NCI-H1436 treated with DMSO at 0.1 percent for 48 hours (cell line): ENCODE results near the gene ZBTB34.
"Not testable (repeated sequence)": the region's sequence is repeated elsewhere in the genome, so short reads cannot be mapped to it uniquely, and the experiment has no call there.

Source experiments
- DNase-seq: peaks from one replicate; lab custom pipeline; 2025; lab: John Stamatoyannopoulos, UW

ZBTB34 gene

GRCh38 chr9:126860077-126860756, at the start of gene ZBTB34:
ZBTB34 (plus strand) TSS chr9:126860639; CDS start chr9:126879400, 18,761 bp downstream.
- DNase-seq = no peak

- DNase-seq = no peak
Measured at GRCh38 chr9:126813072-126813471, 47.4 kb upstream of the ZBTB34 start.

- no peak for DNase-seq
Measured at GRCh38 chr9:126814091-126814490, 46.3 kb upstream of the ZBTB34 start.

- not testable (repeated sequence) for DNase-seq
Measured at GRCh38 chr9:126817615-126818014, 42.8 kb upstream of the ZBTB34 start.

GRCh38 chr9:126818482-126818881, 42.0 kb upstream of the ZBTB34 start:
- DNase-seq = no peak

GRCh38 chr9:126819482-126819881, 41.0 kb upstream of the ZBTB34 start:
- no peak for DNase-seq

GRCh38 chr9:126822278-126822677, 38.2 kb upstream of the ZBTB34 start:
- no peak for DNase-seq

GRCh38 chr9:126822873-126823272, 37.6 kb upstream of the ZBTB34 start:
- no peak for DNase-seq

- not testable (repeated sequence) for DNase-seq
Measured at GRCh38 chr9:126824052-126824451, 36.4 kb upstream of the ZBTB34 start.

- no peak for DNase-seq
Measured at GRCh38 chr9:126827227-126827626, 33.2 kb upstream of the ZBTB34 start.

GRCh38 chr9:126829035-126829434, 31.4 kb upstream of the ZBTB34 start:
- DNase-seq = no peak

GRCh38 chr9:126830827-126831226, 29.6 kb upstream of the ZBTB34 start:
- no peak for DNase-seq

GRCh38 chr9:126832440-126832839, 28.0 kb upstream of the ZBTB34 start:
- DNase-seq = no peak

- DNase-seq = no peak
Measured at GRCh38 chr9:126833020-126833419, 27.4 kb upstream of the ZBTB34 start.

- no peak for DNase-seq
Measured at GRCh38 chr9:126833710-126834345, 26.6 kb upstream of the ZBTB34 start.

GRCh38 chr9:126834672-126835071, 25.8 kb upstream of the ZBTB34 start:
- no peak for DNase-seq

GRCh38 chr9:126836216-126836615, 24.2 kb upstream of the ZBTB34 start:
- DNase-seq = no peak

- DNase-seq = no peak
Measured at GRCh38 chr9:126838055-126838811, 22.2 kb upstream of the ZBTB34 start.

- DNase-seq = no peak
Measured at GRCh38 chr9:126838895-126839294, 21.5 kb upstream of the ZBTB34 start.

- no peak for DNase-seq
Measured at GRCh38 chr9:126839301-126839700, 21.1 kb upstream of the ZBTB34 start.

- no peak for DNase-seq
Measured at GRCh38 chr9:126842220-126842842, 18.1 kb upstream of the ZBTB34 start.

GRCh38 chr9:126842977-126843799, 17.3 kb upstream of the ZBTB34 start:
- DNase-seq = no peak
